Smooth muscle cell (in vitro differentiated cells): ENCODE measurements around the gene AUTS2. TPM values are rescaled to one million over a fixed set of nuclear protein-coding genes. Genes with fewer than 3 reads are reported as not detected.

Experiments used
- DNase-seq: peaks from one replicate; lab custom pipeline; 2025; ENCODE audit not compliant: unreplicated experiment; lab: John Stamatoyannopoulos, UW
- H2AFZ ChIP-seq: fragments of 200-600 bp; sonication (generic); 2 replicates; pipeline ENCODE4 v1.6.0; 2016; ENCODE audit warnings: antibody characterized with exemption, low read depth, mild to moderate bottlenecking
- H3F3A ChIP-seq: fragments of 200-600 bp; sonication (generic); 2 replicates; pipeline ENCODE4 v1.6.0; 2017; ENCODE audit warnings: antibody characterized with exemption, low read depth
- H3K27ac ChIP-seq: fragments of 200-600 bp; sonication (generic); 2 replicates; pipeline ENCODE4 v1.5.1; 2016; ENCODE audit warnings: low read depth, mild to moderate bottlenecking
- H3K27me3 ChIP-seq: fragments of 200-600 bp; sonication (generic); 2 replicates; pipeline ENCODE4 v1.6.1; 2016; ENCODE audit warnings: low read depth, mild to moderate bottlenecking
- H3K36me3 ChIP-seq: fragments of 200-600 bp; sonication (generic); 2 replicates; pipeline ENCODE4 v1.5.1; 2016; ENCODE audit warnings: low read depth
- H3K4me1 ChIP-seq: fragments of 200-600 bp; sonication (generic); 2 replicates; pipeline ENCODE4 v1.5.1; 2016; ENCODE audit warnings: low read depth
- H3K4me2 ChIP-seq: fragments of 200-600 bp; sonication (generic); 2 replicates; pipeline ENCODE4 v1.6.0; 2016; ENCODE audit warnings: mild to moderate bottlenecking
- H3K4me3 ChIP-seq: fragments of 200-600 bp; sonication (generic); 2 replicates; pipeline ENCODE4 v1.5.1; 2016; ENCODE audit warnings: mild to moderate bottlenecking
- H3K79me2 ChIP-seq: fragments of 200-600 bp; sonication (generic); 2 replicates; pipeline ENCODE4 v1.6.0; 2016; ENCODE audit warnings: low read depth, mild to moderate bottlenecking
- H3K9ac ChIP-seq: fragments of 200-600 bp; sonication (generic); 2 replicates; pipeline ENCODE4 v1.6.0; 2016; ENCODE audit warnings: low read depth
- H3K9me3 ChIP-seq: fragments of 200-600 bp; sonication (generic); replicated peaks from 2 replicates; pipeline ENCODE4 v1.5.1; 2016; ENCODE audit warnings: low read depth
- H4K20me1 ChIP-seq: fragments of 200-600 bp; sonication (generic); 2 replicates; pipeline ENCODE4 v1.6.0; 2016; ENCODE audit warnings: low read depth
- WGBS: methylation state at CpG from one replicate; pipeline ENCODE4 v1.1.7; 2016; ENCODE audit warnings: low lambda C conversion rate; 5-methylcytosine and 5-hydroxymethylcytosine counted together
- polyA plus RNA-seq: library from polyadenylated mRNA; unstranded; fragments of >200 nt; fragmentation: Nextera tagmentation; extraction: Ambion mirVana; gene quantifications from 2 replicates; pipeline ENCODE4 v1.2.1, GENCODE V29; 2016
- total RNA-seq: library from RNA; depleted of rRNA; stranded (reverse); fragments of >200 nt; gene quantifications from 2 replicates; pipeline ENCODE4 v1.2.3, GENCODE V29; 2014
- TF ChIP-seq, protein P1 (sequence below): fragments of 200-600 bp; sonication (generic); IDR thresholded peaks from 2 replicates; pipeline ENCODE4 v1.5.1; 2017; ENCODE audit warnings: borderline replicate concordance, mild to moderate bottlenecking, antibody characterized with exemption; ENCODE audit not compliant: insufficient read depth, poor library complexity, severe bottlenecking

AUTS2 gene
- total and polyA plus RNA-seq, 2 experiments from 2014 or later = 6.5 to 8.6 TPM

GRCh38 chr7:70177166-70177565 is 578.9 kb downstream of the AUTS2 start:
- no peak overlapping the region for H2AFZ ChIP-seq
- H3K27me3 ChIP-seq = no peaks in the 10 kb centered on the region
- H3K4me2 ChIP-seq = no peak overlapping the region
- no peak overlapping the region for H3K9ac ChIP-seq
- no peaks in the 10 kb centered on the region for H3K4me1 ChIP-seq
- TF ChIP-seq, protein P1, sequence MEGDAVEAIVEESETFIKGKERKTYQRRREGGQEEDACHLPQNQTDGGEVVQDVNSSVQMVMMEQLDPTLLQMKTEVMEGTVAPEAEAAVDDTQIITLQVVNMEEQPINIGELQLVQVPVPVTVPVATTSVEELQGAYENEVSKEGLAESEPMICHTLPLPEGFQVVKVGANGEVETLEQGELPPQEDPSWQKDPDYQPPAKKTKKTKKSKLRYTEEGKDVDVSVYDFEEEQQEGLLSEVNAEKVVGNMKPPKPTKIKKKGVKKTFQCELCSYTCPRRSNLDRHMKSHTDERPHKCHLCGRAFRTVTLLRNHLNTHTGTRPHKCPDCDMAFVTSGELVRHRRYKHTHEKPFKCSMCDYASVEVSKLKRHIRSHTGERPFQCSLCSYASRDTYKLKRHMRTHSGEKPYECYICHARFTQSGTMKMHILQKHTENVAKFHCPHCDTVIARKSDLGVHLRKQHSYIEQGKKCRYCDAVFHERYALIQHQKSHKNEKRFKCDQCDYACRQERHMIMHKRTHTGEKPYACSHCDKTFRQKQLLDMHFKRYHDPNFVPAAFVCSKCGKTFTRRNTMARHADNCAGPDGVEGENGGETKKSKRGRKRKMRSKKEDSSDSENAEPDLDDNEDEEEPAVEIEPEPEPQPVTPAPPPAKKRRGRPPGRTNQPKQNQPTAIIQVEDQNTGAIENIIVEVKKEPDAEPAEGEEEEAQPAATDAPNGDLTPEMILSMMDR = no peak
- no peaks in the 10 kb centered on the region for H3K79me2 ChIP-seq
- no peak overlapping the region for H3K4me3 ChIP-seq
- H3K9me3 ChIP-seq = no peaks in the 10 kb centered on the region
- 79% methylated on average over 3 of the region's 3 CpGs for WGBS
- H3K27ac ChIP-seq = no peak overlapping the region
- DNase-seq = no peak
- H3F3A ChIP-seq = no peaks in the 10 kb centered on the region
- H4K20me1 ChIP-seq = no peaks in the 10 kb centered on the region
- no peaks in the 10 kb centered on the region for H3K36me3 ChIP-seq

GRCh38 chr7:70178211-70178610 is 579.9 kb downstream of the AUTS2 start:
- no peak for DNase-seq
- 93% methylated on average over 2 of the region's 2 CpGs for WGBS
- Histone ChIP-seq H3K4me1 (no peaks in the 10 kb centered on the region), H2AFZ (no peak overlapping the region), H3K4me3 (no peak overlapping the region), H3K9ac (no peak overlapping the region), H3F3A (no peaks in the 10 kb centered on the region), H3K9me3 (no peaks in the 10 kb centered on the region), H3K27ac (no peak overlapping the region), H4K20me1 (no peaks in the 10 kb centered on the region), H3K27me3 (no peaks in the 10 kb centered on the region), H3K36me3 (no peaks in the 10 kb centered on the region), H3K79me2 (no peaks in the 10 kb centered on the region), H3K4me2 (no peak overlapping the region)
- TF ChIP-seq, protein P1 = no peak

DNA sequence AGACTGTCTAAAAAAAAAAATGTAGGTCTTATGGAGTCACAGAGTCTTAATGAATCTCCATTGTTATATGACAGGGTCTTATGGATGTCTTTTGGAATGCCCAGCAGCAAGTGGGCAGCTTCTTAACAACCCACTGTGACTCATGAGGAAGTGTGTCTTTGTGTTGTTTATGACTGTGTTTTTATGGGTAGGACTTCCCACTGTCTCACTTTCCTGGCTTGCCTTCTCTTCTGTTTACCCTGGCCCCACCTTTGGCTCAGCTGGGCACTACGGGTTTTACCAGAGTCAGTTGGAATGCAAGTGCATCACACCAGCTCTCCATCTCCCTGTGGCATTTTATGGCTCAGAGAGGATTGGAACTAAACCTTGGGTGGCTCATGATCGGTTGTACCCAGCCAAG is 580.5 kb downstream of the AUTS2 start:
- Histone ChIP-seq H3K4me2 (no peak overlapping the region), H3K27ac (no peak overlapping the region), H3K4me3 (no peak overlapping the region), H4K20me1 (no peaks in the 10 kb centered on the region), H3K79me2 (no peaks in the 10 kb centered on the region), H3K4me1 (peaks cover 5% of the 10 kb centered on the region), H3K36me3 (no peaks in the 10 kb centered on the region), H3K27me3 (no peaks in the 10 kb centered on the region), H3K9me3 (no peaks in the 10 kb centered on the region), H3K9ac (no peak overlapping the region), H3F3A (no peaks in the 10 kb centered on the region), H2AFZ (no peak overlapping the region)
- no peak for DNase-seq
- 79% methylated on average over 2 of the region's 2 CpGs for WGBS
- TF ChIP-seq, protein P1 = no peak

GRCh38 chr7:70182521-70182920 is 584.2 kb downstream of the AUTS2 start:
- H2AFZ ChIP-seq = no peak overlapping the region
- no peaks in the 10 kb centered on the region for H3K9me3 ChIP-seq
- no peaks in the 10 kb centered on the region for H3K79me2 ChIP-seq
- no peaks in the 10 kb centered on the region for H3K36me3 ChIP-seq
- 85% methylated on average over 4 of the region's 4 CpGs for WGBS
- peaks cover 8% of the 10 kb centered on the region for H3K4me1 ChIP-seq
- H3F3A ChIP-seq = no peaks in the 10 kb centered on the region
- no peaks in the 10 kb centered on the region for H4K20me1 ChIP-seq
- no peak overlapping the region for H3K4me3 ChIP-seq
- H3K27ac ChIP-seq = no peak overlapping the region
- no peak overlapping the region for H3K4me2 ChIP-seq
- TF ChIP-seq, protein P1 = no peak
- no peaks in the 10 kb centered on the region for H3K27me3 ChIP-seq
- DNase-seq = no peak
- H3K9ac ChIP-seq = no peak overlapping the region
